T1000 (cell line): Measurements from ENCODE around the gene UQCR10.
A peak's percentile ranks its signal among the peaks of the same experiment; 100 is the strongest.

Source experiments
- DNase-seq: peaks from one replicate; lab custom pipeline; 2025; ENCODE audit warnings: mixed read lengths; lab: John Stamatoyannopoulos, UW

UQCR10 gene

GRCh38 chr22:29762263-29762662 lies 4.9 kb upstream of the UQCR10 start:
- DNase-seq, result no peak

DNA sequence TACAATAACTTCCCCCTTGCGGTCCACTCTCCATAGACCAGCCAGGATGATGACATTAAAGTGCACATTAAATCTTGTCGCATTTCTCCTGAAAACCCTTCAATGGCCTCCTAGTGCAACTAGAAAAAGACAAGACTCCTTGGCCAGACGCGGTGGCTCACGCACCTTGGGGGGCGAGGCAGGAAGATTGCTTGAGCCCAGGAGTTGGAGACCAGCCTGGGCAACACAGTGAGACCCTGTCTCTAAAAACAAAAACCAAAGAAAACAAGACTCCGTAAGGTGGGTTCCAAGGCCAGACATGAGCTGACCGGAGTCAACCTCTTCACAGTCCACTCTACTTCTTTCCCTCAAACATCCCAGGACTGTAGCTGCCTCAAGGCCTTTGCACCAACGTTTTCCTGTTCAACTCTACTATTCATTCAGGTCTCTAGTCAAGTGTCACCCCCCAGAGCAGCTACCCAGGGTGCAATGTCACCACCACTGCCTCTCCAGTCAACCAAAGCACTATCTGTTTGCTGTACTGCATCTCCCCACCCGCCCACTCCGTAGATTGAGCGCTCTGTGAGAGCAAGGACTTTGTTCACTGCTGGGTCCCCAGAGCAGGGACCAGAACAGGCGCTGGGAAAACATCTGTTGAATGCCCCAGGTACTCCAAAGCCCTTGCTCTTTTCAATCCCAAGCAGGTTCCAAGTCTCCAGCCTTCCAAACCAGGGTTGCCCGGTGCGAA lies 1.1 kb upstream of the UQCR10 start:
- DNase-seq, result no peak

- DNase-seq, result peak; percentile 88
These were observed 468 bp upstream of the UQCR10 start, which contains the start of gene ZMAT5 for GRCh38 chr22:29766632-29767170. Gene ZMAT5, minus strand, starts transcription at chr22:29767007. Its CDS starts 18,463 bp downstream, at chr22:29748544.

DNA sequence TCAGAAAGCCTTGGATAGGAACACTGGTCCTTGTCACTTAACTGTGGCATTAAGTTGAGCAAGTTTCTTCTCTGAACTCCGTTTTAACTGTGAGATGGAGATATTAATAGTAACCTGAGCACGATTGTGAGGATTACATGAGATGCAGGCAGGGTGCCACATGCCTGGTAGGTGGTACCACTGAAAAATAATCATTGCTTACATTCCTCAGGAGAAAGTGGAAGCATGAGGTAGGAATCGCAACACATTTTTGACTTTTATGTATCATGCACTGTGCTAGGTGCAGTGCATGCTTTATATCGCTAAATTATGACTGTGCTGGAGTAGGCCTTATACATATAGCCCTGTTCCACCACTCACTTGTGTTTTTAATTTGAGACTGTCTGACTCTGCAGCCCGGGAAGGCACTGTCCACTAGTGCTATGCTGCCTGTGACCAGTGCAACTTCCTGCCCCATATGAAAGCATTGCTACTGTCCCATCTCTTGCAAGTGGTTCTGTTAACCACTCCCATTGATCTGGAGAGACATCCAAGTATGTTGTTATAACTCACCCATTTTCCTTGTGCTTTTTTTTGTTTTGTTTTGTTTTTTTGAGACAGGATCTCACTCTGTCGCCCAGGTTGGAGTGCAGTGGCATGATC lies 1.0 kb downstream of the UQCR10 start:
- no peak for DNase-seq

- DNase-seq, result no peak
These were observed 2.7 kb downstream of the UQCR10 start for GRCh38 chr22:29769723-29770321.

- no peak for DNase-seq
These were observed 5.0 kb downstream of the UQCR10 start for GRCh38 chr22:29772170-29772641.

DNA sequence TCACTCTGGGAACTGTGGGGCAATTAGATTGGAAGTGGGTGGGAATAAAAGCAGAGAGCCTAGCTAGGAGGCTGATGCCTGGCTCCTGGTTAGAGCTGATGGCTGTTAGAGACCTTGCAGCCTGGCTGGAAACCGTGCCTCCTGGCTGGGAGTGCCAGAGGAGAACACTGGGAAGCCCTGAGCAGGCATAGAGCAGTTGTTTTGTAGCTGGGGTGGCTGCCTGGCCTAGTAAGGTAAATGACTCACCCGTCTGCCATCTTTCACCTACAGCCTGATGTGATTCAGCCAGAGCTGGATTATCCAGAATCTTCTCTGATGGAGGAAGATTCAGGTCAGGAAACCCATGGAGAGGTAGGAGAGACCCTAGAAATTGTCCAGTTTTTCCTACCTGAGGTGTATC lies 6.1 kb downstream of the UQCR10 start:
- DNase-seq, result no peak

DNA sequence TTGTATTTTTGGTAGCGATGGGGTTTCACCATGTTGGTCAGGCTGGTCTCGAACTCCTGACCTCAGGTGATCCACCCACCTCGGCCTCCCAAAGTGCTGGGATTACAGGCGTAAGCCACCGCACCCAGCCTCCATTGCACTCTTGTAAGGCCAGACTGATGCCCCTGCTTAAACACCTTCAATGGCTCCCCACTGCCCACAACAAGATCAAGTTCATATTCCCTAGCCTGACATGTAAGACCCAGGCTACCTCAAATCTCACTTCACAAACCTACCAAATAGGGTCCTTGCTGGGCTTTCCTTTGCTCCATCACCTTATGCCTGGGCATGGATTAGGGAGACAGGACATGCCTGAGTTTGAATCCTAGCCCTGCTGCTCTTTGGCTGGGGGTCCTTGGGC lies 13.1 kb downstream of the UQCR10 start:
- no peak for DNase-seq

DNA sequence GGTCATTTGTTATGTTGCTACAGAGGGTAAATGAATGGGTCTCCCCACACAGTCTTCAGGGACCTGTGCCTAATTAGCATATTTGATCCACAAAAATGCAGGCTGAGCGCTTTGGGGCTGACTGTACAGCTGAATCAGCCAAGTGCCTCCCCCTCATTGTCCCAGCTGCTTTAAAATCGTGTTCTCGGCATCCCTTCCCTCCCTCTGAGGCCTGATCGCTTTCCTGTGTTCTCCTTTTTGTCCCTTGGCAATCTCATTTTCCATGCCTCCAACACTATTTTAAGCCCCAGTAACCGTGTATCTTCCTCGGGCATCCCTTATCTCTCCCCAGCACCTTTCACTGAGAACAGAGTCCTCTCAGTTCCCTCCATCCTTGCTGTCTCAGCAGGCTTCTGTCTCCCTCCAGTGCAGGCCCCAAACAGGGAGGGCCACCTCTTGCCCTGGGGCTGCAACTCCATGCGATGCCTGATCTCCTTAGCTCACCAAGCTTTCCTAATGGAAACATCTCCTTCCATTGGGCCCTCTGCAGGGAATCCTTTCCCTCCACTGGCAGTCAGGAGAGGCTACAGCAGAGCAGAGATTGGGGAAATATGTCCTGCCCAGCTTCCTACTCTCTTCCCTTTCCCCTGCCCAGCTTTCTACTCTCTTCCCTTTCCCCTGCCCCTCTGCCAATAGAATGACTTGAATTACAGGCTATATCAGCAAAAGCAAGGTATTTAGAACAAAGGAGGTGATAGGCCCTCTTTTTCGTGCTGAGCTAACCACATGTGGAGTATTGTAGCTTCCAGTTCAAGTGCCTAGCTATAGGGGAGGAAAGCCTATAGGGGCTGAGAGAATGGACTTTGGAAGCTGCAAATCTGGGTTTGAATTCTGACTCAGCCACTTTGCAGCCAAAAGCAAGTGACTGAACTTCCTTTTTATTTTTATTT lies 13.8 kb downstream of the UQCR10 start:
- DNase-seq, result peak; percentile 52

- DNase-seq, result no peak
These were observed 15.1 kb downstream of the UQCR10 start for GRCh38 chr22:29782061-29782845.

GRCh38 chr22:29784451-29785361 lies 17.5 kb downstream of the UQCR10 start:
- DNase-seq, result no peak

- DNase-seq, result no peak
These were observed 18.9 kb downstream of the UQCR10 start for GRCh38 chr22:29786031-29786430.

DNA sequence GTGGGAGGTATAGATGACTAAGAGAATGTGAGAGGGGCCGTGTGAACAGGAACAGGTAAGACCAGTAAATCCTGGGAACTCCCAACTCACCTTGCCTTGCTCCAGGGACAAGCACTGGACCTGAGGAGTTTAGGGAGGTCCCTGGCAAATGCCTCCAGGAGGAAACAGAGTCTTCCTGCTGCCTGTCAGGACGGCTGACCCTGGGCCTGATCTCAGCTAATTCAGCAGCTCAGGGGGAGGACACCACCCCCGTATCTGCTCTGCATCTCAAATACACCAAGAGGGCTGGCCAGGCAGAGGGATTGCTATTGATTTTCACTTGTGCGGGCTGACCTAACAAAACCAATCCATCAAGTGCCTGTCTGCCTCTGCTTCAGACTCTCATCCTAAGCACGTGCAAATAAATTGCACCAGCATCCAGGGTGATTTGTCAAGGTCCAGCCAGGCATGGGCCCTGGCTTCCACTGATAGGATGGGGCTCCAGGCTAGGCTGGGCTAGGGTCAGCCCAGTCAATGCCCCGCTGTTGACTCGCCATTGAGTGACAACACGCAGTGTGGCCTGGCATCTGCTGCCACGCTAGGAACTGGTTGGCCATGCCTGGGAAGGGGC lies 20.3 kb downstream of the UQCR10 start:
- DNase-seq, result no peak

- no peak for DNase-seq
These were observed 21.4 kb downstream of the UQCR10 start for GRCh38 chr22:29788339-29789279.

- no peak for DNase-seq
These were observed 22.9 kb downstream of the UQCR10 start for GRCh38 chr22:29790061-29790460.

GRCh38 chr22:29793396-29793795 lies 26.2 kb downstream of the UQCR10 start:
- DNase-seq, result no peak

DNA sequence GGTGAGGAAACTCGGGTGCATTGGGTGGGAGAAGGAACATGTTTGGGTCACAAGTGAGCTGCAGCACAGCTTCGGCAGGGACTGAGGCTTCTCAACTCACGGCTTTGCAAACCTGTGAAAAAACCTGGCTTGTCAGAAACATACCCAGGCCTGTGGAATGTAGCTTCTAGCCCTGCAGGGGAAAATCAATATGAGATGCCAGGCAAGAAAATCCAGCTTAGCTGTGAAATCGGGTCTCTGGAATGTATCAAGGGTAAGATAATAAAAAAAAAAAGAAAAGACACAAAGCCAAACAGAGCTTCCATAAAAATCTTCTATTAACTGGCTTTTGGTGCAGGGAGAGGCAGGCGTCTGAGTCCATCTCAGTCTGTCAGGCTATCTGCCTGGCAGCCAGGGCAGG lies 28.5 kb downstream of the UQCR10 start:
- no peak for DNase-seq

GRCh38 chr22:29797351-29797750 lies 30.2 kb downstream of the UQCR10 start:
- DNase-seq, result no peak
